Mammary epithelial cell (primary cell): ENCODE data around the gene SRL.

Experiments
- CTCF ChIP-seq, 2 donors: IDR thresholded peaks in 1 of 2; conservative IDR thresholded peaks in 1 of 2; 2 replicates each; pipeline ENCODE4 v1.5.1; 2011 to 2012; ENCODE audit warnings: inconsistent platforms in 2 of 2, low read length in 2 of 2, mild to moderate bottlenecking in 2 of 2, control low read depth in 1 of 2, low read depth in 1 of 2; ENCODE audit not compliant: insufficient read depth in 1 of 2; ENCODE audit errors: extremely low read depth in 1 of 2
- EZH2 ChIP-seq: IDR thresholded peaks from 2 replicates; pipeline ENCODE4 v1.6.1; 2012; ENCODE audit warnings: low read length, inconsistent platforms, borderline replicate concordance

- no peak for TF ChIP-seq EZH2
- no peak for TF ChIP-seq CTCF (conservative IDR thresholded peaks at IDR 0.05 in 1 of 2, IDR thresholded peaks at IDR 0.05 in 1 of 2; ENCODE audit: extremely low read depth in 1 of 2, insufficient read depth in 1 of 2, low read depth in 1 of 2, low read length in 2 of 2)
Observed at GRCh38 chr16:4212211-4212933, 29.5 kb downstream of the SRL start.
